ENCODE results near the gene UGT1A8.
"Not testable (repeated sequence)": the region's sequence is repeated elsewhere in the genome, so short reads cannot be mapped to it uniquely, and the experiment has no call there.

The UGT1A8 gene

DNA sequence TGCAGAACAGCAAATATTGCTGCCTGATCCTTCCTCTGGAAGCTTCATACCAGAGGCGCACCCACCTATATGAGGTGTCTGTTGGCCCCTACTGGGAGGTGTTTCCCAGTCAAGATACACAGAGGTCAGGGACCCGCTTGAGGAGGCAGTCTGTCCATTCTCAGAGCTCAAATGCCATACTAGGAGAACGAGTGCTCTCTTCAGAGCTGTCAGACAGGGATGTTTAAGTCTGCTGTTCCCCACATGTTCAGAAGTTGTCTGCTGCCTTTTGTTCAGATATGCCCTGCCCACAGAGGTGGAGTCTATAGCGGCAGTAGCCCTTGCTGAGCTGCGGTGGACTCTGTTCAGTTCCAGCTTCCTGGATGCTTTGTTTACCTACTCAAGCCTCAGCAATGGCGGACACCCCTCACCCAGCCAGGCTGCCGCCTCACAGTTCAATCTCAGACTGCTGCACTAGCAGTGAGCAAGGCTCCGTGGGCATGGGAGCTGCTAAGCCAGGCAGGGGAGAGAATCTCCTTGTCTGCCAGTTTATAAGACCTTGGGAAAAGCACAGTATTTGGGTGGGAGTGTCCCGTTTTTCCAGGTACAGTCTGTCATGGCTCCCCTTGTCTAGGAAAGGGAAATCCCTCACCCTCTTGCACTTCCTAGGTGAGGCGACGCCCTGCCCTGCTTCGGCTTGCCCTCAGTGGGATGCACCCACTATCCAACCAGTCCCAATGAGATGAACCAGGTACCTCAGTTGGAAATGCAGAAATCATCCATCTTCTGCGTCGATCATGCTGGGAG, 119.6 kb downstream of the UGT1A8 start:
- not testable (repeated sequence) for FAIRE-seq

DNA sequence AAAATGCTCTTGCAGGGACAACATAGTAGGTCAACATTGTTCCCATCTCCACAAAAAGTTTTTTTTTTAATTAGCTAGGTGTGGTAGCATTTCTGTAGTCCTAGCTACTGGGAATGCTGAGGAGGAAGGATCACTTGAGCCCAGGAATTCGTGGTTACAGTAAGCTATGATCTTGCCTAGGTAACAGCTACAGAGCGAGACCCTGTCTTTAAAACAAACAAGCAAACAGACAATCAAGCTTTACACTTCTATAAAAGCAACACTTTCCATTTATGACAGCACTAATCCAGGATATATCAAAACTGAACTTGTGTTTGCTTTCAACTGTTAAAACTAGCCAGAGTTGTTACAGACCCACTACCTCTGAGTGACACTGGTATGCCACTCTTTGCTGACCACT, 123.4 kb downstream of the UGT1A8 start:
- FAIRE-seq: no peak

DNA sequence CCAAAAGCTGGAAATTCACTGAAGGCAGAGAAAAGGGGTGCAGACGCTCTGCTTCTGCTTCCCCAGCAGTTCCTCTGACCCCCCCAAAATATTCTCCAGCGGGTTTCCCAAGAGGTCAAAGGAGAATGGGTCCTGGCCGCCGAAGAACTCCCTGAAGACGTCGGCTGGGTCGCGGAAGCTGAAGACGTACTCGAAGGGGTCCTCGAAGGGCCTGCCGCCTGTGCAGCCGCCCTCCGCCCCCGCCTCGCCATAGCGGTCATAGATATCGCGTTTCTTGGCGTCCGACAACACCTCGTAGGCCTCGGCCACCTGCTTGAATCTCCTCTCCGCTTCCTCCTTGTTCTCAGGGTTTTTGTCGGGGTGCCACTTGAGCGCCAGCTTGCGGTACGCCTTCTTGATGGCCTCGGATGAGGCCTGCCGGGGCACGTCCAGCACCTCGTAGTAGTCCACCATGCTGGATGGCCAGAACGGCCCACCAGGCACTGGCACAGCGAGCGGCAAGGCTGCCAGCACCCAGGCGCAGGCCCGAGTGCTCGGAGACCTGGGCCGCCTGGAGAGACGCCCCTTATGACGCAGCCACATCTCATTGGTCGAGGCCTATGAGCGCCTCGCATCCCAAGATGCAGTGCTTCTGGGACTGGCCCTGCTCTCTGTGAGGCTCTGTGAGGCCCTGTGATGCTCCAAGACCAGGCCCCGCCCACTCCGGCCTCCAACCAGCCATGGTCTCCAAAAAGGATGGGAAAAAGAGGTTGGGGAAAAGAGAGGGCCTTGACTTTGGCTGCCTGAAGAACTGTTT, 126.2 kb downstream of the UGT1A8 start:
- no peak for FAIRE-seq

DNA sequence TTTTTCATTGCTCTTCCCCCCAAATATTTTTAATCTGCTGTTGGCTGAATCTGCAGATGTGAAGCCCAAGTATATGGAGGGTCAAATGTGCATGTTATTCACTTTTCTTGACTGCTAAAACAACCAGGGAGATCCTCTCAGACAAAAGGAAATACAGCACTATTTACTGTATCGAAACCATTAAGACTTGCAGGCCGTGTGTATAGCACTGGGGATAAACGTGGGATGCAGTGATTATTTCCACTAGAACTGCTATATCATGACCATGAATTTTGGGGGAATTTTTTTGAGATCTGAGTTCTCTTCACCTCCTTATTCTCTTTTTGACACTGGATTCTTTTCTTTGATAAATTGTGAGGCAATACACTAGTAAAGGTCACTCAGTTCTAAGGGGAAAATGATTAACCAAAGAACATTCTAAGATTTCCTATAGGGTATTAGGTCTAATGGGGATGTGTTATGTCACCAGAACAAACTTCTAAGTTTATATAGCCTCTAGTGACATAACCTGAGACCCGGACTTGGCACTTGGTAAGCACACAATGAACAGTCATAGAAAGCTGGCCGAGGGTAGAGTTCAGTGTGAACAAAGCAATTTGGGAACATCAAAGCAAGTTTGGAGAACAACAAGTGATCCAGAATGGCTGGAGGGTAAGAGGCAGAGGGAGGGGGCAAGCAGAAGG, 127.8 kb downstream of the UGT1A8 start:
- FAIRE-seq: no peak

DNA sequence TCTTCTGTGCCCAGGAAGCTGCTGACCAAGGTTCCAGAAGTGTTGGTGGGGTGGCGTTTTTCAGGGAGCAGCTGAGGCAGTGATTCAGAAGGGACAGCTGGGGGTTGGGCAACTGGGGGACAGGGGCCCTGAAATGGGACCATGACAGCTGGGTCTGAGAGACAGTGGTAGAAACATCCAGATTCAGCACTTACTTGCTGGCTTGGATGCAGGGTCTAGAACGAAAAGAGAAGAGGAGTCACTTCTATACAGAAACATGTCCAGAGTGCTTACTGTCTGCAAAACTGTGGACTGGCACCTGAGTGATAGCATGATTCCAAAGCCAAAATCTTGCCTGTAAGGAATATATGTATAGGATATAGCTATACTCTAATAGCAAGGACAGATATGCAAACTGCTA, 128.4 kb downstream of the UGT1A8 start:
- FAIRE-seq: not testable (repeated sequence)

DNA sequence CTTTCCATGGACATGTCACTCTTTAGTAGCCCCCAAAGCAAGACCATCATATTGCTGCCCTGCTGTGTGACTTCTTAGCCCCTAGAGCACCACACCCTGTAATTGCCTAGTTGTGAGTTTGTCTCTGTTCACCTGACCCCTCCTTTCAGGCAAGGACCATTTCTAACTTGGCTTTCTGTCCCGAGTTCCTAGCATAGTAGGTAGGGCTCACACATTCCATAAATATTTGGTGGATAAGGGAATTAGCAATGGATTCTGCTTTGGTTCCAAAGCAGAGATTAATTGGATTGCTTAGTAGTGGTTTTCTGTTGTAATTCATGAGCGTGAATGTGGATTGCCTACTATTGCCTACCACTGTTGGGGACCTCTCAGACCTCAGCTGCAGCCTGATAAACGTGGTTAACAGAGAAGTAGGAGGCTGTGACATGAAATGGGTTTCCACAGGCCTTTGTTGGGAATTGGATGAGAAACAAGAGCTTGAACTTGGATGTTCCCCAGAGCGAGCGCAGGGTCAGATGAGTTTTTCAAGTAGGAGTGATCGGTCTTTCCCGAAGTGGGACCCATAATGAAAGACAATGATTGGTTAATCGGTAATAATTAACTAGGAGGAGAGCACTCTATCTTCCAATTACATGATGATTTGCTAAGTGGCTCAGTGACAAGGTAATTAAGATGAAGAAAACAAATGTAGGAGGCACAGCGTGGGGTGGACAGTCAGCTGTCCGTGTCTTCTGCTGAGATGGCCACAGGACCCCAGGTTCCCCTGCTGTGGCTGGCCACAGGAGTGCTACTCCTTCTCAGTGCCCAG, 129.2 kb downstream of the UGT1A8 start:
- no peak for FAIRE-seq

DNA sequence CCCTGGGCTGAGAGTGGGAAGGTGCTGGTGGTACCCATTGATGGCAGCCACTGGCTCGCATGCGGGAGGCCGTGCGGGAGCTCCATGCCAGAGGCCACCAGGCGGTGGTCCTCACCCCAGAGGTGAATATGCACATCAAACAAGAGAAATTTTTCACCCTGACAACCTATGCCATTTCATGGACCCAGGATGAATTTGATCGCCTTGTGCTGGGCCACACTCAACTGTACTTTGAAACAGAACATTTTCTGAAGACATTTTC, 129.8 kb downstream of the UGT1A8 start:
- FAIRE-seq: no peak

DNA sequence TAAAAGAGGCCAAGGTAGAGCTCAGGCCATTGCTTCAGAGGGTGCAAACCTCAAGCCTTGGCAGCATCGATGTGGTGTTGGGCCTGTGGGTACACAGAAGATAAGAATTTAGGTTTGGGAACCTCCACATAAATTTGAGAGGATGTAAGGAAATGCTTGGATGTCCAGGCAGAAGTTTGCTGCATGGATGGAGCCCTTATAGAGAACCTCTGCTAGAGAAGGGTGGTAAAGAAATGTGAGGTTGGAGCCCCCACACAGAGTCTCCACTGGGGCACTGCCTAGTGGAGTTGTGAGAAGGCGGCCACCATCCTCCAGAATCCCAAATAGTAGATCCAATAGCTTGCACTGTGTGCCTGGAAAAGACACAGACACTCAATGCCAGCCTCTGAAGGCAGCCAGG, 133.3 kb downstream of the UGT1A8 start:
- FAIRE-seq: not testable (repeated sequence)

DNA sequence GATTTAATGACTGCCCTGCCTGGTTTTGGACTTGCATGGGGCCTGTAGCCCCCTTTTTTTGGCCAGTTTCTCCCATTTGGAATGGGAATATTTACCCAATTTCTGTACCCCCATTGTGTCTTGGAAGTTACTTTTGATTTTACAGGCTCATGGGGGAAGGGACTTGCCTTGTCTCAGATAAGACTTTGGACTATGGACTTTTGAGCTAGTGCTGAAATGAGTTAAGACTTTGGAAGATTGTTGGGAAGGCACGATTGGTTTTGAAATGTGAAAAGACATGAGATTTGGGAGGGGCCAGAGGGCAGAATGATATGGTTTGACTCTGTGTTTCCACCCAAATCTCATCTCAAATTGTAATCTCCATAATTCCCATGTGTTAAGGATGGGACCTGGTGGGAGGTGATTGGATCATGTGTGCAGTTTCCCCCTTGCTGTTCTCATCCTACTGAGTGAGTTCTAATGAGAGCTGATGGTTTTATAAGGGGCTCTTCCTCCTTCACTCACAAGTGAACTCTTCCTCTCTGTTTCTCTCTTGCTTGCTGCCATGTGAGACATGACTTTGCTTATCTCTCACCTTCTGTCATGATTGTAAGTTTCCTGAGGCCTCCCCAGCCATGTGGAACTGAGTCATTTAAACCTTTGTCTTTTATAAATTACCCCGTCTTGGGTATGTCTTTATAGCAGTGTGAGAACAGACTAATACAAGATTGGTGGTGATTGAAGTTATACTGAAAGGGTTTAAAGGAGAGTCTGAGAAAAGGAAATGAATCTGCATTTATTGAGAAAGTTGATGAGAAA, 134.0 kb downstream of the UGT1A8 start:
- not testable (repeated sequence) for FAIRE-seq

DNA sequence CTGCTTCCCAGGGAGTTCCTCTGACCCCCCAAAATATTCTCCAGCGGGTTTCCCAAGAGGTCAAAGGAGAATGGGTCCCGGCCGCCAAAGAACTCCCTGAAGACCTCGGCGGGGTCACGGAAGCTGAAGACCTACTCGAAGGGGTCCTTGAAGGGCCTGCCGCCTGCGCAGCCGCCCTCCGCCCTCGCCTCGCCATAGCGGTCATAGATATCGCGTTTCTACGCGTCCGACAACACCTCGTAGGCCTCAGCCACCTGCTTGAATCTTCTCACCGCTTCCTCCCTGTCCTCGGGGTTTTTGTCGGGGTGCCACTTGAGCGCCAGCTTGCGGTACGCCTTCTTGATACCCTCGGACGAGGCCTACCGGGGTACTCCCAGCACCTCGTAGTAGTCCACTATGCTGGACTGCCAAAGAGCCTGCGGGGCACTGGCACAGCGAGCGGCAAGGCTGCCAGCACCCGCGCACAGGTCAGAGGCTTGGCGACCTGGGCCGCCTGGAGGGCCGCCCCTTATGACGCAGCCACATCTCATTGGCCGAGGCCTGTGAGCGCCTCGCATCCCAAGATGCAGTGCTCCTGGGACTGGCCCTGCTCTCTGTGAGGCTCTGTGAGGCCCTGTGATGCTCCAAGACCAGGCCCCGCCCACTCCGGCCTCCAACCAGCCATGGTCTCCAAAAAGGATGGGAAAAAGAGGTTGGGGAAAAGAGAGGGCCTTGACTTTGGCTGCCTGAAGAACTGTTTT, 137.6 kb downstream of the UGT1A8 start:
- FAIRE-seq: no peak

DNA sequence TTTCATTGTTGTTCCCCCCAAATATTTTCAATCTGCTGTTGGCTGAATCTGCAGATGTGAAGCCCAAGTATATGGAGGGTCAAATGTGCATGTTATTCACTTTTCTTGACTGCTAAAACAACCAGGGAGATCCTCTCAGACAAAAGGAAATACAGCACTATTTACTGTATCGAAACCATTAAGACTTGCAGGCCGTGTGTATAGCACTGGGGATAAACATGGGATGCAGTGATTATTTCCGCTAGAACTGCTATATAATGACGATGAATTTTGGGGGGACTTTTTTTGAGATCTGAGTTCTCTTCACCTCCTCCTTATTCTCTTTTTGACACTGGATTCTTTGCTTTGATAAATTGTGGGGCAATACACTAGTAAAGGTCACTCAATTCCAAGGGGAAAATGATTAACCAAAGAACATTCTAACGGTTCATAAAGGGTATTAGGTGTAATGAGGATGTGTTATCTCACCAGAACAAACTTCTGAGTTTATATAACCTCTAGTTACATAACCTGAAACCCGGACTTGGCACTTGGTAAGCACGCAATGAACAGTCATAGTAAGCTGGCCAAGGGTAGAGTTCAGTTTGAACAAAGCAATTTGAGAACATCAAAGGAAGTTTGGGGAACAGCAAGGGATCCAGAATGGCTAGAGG, 139.1 kb downstream of the UGT1A8 start:
- FAIRE-seq: no peak

DNA sequence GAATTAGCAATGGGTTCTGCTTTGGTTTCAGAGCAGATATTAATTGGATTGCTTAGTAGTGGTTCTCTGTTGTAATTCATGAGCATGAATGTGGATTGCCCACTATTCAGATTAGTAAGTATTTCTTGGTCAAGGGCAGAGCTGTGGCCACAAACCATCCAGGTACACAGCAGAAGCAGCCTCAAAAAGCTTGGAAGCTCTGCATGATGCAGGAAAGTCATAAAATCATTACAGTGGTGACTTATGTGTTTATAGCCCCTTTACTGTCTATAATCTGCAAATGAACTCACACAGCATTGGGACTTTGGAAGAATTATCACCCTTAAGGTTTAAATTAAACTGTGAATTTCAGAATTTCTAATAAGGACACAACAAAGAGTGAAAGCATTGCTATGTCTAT, 140.7 kb downstream of the UGT1A8 start:
- FAIRE-seq: no peak

DNA sequence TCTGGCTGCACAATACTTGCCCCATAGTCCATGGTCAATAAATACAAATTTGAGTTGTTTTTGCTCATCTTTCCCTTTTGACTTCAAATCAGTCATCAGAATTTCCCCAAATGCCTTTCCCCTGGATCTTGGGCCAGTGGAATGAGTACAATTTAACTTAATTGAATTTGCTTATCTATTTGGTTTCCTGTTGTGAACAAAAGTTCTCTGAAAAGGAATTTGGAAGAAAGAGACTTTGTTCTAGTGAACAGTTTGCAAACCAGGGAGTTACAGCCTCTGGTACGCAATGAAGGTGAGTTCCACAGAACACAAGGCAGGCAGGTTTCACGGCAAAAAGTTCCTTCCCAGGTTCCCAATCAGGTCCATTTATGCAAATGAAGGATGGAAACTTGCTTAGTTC, 141.4 kb downstream of the UGT1A8 start:
- FAIRE-seq: no peak

DNA sequence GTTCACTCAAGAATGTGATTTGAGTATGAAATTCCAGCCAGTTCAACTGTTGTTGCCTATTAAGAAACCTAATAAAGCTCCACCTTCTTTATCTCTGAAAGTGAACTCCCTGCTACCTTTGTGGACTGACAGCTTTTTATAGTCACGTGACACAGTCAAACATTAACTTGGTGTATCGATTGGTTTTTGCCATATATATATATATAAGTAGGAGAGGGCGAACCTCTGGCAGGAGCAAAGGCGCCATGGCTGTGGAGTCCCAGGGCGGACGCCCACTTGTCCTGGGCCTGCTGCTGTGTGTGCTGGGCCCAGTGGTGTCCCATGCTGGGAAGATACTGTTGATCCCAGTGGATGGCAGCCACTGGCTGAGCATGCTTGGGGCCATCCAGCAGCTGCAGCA, 142.6 kb downstream of the UGT1A8 start, which contains the start of gene UGT1A1:
Gene UGT1A1, plus strand, starts transcription at position 228 of the 400 bp plus-strand sequence. Its CDS starts 18 bp downstream, at position 246.
- no peak for FAIRE-seq

DNA sequence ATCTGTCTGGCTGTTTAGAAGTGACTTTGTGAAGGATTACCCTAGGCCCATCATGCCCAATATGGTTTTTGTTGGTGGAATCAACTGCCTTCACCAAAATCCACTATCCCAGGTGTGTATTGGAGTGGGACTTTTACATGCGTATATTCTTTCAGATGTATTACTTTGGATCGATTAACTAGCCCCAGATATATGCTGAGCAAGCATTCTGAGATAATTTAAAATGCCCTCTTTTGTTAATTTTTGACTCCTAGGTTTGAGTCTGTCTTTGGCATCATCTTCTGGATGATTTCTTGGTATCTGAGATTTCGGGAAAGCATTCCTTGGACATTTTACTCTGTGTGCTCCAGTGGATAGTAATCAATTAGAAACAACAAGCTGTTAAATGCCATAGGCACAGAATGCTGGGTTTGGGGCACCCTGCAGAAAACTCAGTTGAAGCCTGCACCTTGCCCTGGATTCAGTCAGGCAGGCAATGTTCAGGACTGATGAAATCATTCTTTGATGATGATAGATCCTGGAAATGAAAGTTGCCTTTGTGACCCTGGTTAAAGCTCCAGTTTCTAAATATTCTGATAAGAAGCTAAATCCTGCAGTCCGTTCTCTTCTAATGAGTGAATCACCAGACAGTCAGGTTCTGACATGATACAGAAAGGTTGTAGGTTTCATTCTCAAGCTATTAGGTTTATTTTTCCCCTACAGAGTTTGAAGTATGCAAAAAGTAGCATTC, 143.8 kb downstream of the UGT1A8 start:
- FAIRE-seq: no peak

DNA sequence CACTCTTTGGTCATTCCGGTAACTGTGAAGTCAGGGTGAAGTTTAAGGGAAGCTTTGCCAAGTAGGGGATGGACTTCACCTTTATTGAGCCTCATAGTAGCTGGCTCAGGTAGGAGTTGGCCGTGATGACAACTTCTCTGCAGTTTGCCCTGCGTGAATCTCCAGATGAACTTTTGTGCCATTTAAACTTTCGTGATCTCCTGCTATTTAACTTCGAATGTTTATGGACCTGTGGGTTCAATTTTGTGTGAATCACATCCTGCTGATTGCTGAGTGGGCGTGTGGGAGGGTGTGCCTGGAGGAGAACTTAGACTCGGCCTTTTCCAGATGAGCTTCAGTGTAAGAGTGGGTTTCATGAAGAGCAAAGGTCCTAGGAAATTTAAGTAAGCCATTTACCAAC, 146.8 kb downstream of the UGT1A8 start:
- no peak for FAIRE-seq

DNA sequence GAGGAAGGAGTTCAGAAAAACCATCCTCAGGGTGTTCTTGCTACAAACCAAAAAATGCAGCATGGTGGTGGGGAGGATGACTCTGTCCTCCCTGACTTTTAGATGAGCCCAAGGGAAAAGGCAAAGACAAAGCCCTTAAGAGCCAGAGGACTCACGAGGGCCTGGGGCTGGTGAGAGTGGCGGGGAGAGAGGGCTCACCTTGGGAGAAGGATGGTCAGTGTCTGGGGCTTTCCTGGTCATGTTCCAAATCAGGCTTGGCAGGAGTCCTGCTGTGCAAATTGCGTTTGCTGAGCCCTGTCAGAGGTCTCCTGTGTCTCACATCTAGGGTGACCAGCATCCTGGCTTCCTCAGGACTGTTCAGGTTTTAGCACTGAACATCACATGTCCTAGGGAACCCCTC, 147.3 kb downstream of the UGT1A8 start:
- no peak for FAIRE-seq

DNA sequence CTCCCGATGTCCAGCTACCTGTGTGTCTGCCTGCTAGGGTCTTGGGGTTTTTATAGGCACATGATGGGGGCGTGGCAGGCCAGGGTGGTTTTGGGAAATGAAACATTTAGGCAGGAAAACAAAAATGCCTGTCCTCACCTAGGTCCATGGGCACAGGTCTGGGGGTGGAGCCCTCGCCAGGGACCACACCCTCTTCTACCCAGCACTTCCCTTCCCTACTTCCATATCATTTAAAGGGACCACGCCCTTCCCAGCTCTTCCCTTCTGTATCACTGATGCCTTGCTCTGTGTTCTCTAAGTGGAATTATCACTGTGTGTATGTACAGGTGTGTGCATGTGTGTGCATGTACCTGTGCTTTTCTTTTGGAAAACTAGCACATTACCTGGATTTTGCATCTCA, 149.0 kb downstream of the UGT1A8 start:
- no peak for FAIRE-seq

DNA sequence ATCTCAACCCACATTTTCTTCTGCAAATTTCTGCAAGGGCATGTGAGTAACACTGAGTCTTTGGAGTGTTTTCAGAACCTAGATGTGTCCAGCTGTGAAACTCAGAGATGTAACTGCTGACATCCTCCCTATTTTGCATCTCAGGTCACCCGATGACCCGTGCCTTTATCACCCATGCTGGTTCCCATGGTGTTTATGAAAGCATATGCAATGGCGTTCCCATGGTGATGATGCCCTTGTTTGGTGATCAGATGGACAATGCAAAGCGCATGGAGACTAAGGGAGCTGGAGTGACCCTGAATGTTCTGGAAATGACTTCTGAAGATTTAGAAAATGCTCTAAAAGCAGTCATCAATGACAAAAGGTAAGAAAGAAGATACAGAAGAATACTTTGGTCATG, 150.6 kb downstream of the UGT1A8 start:
- FAIRE-seq: no peak

DNA sequence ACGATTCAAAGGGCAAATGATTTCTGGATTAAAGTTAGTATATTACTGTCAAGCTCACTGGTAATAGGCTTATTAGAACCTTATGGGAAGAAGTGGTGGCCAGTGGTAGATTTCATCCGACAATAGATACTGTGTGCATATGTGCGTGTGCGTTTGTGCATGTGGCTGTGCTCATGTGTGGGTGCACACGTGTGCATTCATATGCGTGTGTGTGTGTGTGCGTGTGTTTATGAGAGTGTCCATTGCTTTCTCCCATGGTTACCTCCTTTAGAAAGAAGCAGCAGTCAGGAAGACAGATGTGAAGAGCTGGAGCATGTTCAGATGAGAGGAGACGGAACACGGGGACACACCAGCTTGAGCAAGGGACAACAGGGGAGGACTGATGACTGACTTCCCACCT, 151.8 kb downstream of the UGT1A8 start:
- no peak for FAIRE-seq
